ENCODE data around the gene NANOS1.

The NANOS1 gene

DNA sequence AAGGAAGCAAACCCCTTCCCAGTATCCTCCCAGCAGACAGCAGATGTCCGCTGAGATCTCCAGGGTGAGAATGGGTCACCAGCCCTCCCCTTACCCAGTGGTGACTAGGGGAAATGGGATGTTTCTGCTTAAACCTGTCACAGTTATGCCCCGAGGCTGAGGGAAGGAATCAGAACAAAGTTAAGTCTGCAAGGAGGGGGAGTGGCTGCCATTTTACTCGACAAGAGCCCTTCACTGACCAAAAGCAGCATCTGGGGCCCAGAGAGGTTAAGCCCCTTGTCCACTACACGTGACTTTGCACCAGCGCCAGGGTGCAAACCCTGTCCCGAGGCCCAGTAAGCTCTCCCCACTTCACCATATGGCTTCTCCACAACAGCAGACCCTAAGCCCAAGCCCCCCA is 4.6 kb upstream of the NANOS1 start:
- Histone ChIP-seq H3K4me1 (ENCODE audit: insufficient read depth, low read length, severe bottlenecking) (no peaks in the 10 kb centered on the region), H3K27me3 (ENCODE audit: insufficient read depth, low read length) (peaks cover 9% of the 10 kb centered on the region; the same call in 1 of the 2 replicates), H2AFZ (ENCODE audit: low read length) (no peak overlapping the region), H3K79me2 (ENCODE audit: insufficient read depth, low read length) (no peaks in the 10 kb centered on the region), H3K27ac (ENCODE audit: low read depth, low read length, poor library complexity, severe bottlenecking) (no peak overlapping the region), H3K9ac (ENCODE audit: low read length) (no peak overlapping the region), H3K4me3 (ENCODE audit: low read depth, low read length, poor library complexity, severe bottlenecking) (no peak overlapping the region), H4K20me1 (ENCODE audit: insufficient read depth, low read length) (no peaks in the 10 kb centered on the region), H3K9me2 (ENCODE audit: low read depth, low read length) (no peaks in the 10 kb centered on the region), H3F3A (ENCODE audit: insufficient read depth, low read length) (no peaks in the 10 kb centered on the region), H3K36me3 (ENCODE audit: insufficient read depth, low read length) (no peaks in the 10 kb centered on the region), H3K9me3 (ENCODE audit: low read length) (no peaks in the 10 kb centered on the region), H3K4me2 (ENCODE audit: low read length) (no peak overlapping the region)
- TF ChIP-seq, protein P1, sequence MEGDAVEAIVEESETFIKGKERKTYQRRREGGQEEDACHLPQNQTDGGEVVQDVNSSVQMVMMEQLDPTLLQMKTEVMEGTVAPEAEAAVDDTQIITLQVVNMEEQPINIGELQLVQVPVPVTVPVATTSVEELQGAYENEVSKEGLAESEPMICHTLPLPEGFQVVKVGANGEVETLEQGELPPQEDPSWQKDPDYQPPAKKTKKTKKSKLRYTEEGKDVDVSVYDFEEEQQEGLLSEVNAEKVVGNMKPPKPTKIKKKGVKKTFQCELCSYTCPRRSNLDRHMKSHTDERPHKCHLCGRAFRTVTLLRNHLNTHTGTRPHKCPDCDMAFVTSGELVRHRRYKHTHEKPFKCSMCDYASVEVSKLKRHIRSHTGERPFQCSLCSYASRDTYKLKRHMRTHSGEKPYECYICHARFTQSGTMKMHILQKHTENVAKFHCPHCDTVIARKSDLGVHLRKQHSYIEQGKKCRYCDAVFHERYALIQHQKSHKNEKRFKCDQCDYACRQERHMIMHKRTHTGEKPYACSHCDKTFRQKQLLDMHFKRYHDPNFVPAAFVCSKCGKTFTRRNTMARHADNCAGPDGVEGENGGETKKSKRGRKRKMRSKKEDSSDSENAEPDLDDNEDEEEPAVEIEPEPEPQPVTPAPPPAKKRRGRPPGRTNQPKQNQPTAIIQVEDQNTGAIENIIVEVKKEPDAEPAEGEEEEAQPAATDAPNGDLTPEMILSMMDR (IDR thresholded peaks at IDR 0.05; ENCODE audit: low read length): no peak
- no peak for TF ChIP-seq EZH2 (IDR thresholded peaks at IDR 0.05; ENCODE audit: borderline replicate concordance, low read length)

DNA sequence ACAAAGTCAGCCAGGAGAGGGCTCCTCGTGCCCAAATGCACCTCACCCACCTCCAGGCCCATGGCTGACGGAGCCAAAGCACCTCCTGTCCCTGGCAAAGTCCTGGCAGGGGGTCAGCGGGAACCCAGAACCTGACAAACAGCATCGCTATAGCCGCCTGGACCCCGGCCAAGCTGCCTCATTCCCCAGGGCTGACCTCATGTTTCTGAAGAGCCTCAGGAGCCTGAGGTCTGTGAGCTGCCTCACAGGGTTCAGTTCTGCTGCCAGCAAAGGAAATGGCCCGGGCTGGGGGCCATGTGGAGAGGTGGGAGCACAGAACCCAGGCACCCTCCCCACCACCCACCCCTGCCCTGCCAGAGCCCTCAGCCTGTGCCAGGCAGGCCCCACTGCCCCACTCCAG is 4.2 kb upstream of the NANOS1 start:
- no peaks in the 10 kb centered on the region for H3F3A ChIP-seq (ENCODE audit: insufficient read depth, low read length)
- TF ChIP-seq, protein P1 (IDR thresholded peaks at IDR 0.05; ENCODE audit: low read length): no peak
- no peak for TF ChIP-seq EZH2 (IDR thresholded peaks at IDR 0.05; ENCODE audit: borderline replicate concordance, low read length)
- H3K79me2 ChIP-seq (ENCODE audit: insufficient read depth, low read length): no peaks in the 10 kb centered on the region
- no peaks in the 10 kb centered on the region for H3K9me2 ChIP-seq (ENCODE audit: low read depth, low read length)
- H3K36me3 ChIP-seq (ENCODE audit: insufficient read depth, low read length): no peaks in the 10 kb centered on the region
- H3K9ac ChIP-seq (ENCODE audit: low read length): no peak overlapping the region
- H3K27ac ChIP-seq (ENCODE audit: low read depth, low read length, poor library complexity, severe bottlenecking): no peak overlapping the region
- H3K4me2 ChIP-seq (ENCODE audit: low read length): no peak overlapping the region
- no peaks in the 10 kb centered on the region for H4K20me1 ChIP-seq (ENCODE audit: insufficient read depth, low read length)
- H3K4me1 ChIP-seq (ENCODE audit: insufficient read depth, low read length, severe bottlenecking): no peaks in the 10 kb centered on the region
- H3K9me3 ChIP-seq (ENCODE audit: low read length): no peaks in the 10 kb centered on the region
- H2AFZ ChIP-seq (ENCODE audit: low read length): no peak overlapping the region
- peaks cover 9% of the 10 kb centered on the region; the same call in 1 of the 2 replicates for H3K27me3 ChIP-seq (ENCODE audit: insufficient read depth, low read length)
- no peak overlapping the region for H3K4me3 ChIP-seq (ENCODE audit: low read depth, low read length, poor library complexity, severe bottlenecking)

DNA sequence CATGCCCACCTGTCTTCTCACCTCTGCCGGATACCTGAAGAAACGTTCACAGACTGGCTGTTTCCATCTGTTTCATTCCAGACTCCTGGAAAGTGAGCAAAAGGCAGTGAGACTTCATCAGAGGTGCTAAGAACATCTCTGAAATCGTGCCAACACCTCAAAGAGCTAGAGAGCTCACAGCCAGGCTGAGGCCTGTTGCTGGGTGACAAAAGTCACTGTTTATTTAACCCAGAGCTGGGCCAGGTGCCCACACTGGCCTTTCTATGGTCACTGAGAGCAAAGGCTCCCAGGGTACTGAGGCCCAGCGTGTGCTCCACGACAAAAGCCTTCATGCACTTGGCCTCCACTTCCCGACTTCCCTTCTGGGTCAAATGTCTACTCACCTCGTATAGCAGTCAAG is 3.7 kb upstream of the NANOS1 start:
- H3F3A ChIP-seq (ENCODE audit: insufficient read depth, low read length): 0 out of 2 replicates have a peak, but pooled peaks cover under 1% of the 10 kb centered on the region
- no peak overlapping the region for H3K27ac ChIP-seq (ENCODE audit: low read depth, low read length, poor library complexity, severe bottlenecking)
- peaks cover 9% of the 10 kb centered on the region; the same call in 1 of the 2 replicates for H3K27me3 ChIP-seq (ENCODE audit: insufficient read depth, low read length)
- H3K9me2 ChIP-seq (ENCODE audit: low read depth, low read length): no peaks in the 10 kb centered on the region
- no peaks in the 10 kb centered on the region for H3K36me3 ChIP-seq (ENCODE audit: insufficient read depth, low read length)
- no peaks in the 10 kb centered on the region for H4K20me1 ChIP-seq (ENCODE audit: insufficient read depth, low read length)
- H3K4me2 ChIP-seq (ENCODE audit: low read length): no peak overlapping the region
- no peak overlapping the region for H2AFZ ChIP-seq (ENCODE audit: low read length)
- H3K9ac ChIP-seq (ENCODE audit: low read length): no peak overlapping the region
- no peaks in the 10 kb centered on the region for H3K9me3 ChIP-seq (ENCODE audit: low read length)
- H3K4me3 ChIP-seq (ENCODE audit: low read depth, low read length, poor library complexity, severe bottlenecking): no peak overlapping the region
- peaks cover 4% of the 10 kb centered on the region for H3K4me1 ChIP-seq (ENCODE audit: insufficient read depth, low read length, severe bottlenecking)
- no peak for TF ChIP-seq EZH2 (IDR thresholded peaks at IDR 0.05; ENCODE audit: borderline replicate concordance, low read length)
- TF ChIP-seq, protein P1 (IDR thresholded peaks at IDR 0.05; ENCODE audit: low read length): no peak
- H3K79me2 ChIP-seq (ENCODE audit: insufficient read depth, low read length): no peaks in the 10 kb centered on the region

All from OCI-LY1 (cell line).